ENCODE measurements around the gene MTHFD1L.

MTHFD1L gene

DNA sequence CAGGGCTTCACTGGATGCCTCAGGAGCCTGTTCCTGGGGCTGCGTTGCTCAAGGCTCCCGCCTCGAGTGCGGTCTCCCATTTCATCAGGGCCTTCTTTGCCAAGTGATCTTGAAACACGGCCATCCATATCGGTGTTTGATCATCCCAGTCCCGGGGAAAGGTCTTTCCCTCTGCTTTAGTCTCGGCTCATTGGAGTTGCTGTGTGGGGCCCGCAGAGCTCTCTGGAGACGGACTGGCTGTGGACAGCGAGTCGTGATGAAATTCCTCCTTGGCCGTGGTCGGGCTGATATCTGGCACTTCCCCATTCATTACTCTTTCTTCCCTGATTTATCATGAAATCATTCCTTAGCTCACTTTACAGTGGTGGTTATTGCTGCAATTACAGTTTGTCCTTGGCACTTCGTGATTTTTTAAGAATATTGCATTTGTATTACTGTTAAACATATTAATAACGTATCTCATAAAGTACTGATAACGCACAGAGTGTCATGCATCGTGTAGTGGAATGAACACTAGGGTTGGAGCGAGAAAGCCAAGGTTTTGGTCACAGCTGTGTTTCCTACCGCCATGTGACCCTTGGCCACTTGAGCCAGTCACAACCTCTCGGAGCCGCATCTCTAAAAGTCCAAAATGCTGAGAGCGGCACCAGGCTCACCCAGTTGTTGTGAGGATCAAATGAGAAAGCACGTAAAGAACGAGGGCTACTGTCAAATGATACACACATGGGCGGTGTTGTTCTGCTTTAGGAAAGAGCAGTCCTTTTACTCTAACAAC is 71.8 kb downstream of the MTHFD1L start:
- no peaks in the 10 kb centered on the region for H3K27me3 ChIP-seq (ENCODE audit: insufficient read depth, low read depth)
- no peak overlapping the region for H3K27ac ChIP-seq
- TF ChIP-seq, protein P1, sequence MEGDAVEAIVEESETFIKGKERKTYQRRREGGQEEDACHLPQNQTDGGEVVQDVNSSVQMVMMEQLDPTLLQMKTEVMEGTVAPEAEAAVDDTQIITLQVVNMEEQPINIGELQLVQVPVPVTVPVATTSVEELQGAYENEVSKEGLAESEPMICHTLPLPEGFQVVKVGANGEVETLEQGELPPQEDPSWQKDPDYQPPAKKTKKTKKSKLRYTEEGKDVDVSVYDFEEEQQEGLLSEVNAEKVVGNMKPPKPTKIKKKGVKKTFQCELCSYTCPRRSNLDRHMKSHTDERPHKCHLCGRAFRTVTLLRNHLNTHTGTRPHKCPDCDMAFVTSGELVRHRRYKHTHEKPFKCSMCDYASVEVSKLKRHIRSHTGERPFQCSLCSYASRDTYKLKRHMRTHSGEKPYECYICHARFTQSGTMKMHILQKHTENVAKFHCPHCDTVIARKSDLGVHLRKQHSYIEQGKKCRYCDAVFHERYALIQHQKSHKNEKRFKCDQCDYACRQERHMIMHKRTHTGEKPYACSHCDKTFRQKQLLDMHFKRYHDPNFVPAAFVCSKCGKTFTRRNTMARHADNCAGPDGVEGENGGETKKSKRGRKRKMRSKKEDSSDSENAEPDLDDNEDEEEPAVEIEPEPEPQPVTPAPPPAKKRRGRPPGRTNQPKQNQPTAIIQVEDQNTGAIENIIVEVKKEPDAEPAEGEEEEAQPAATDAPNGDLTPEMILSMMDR (conservative IDR thresholded peaks at IDR 0.05; ENCODE audit: low read depth, low read length) = no peak
- H3K4me3 ChIP-seq (IDR thresholded peaks at IDR 0.05; ENCODE audit: insufficient read depth, low read depth, low read length) = no peak overlapping the region
- no peak overlapping the region for H2AFZ ChIP-seq (ENCODE audit: low read depth)
- H3K4me2 ChIP-seq = no peak overlapping the region
- H3K4me1 ChIP-seq (ENCODE audit: low read depth, poor library complexity, severe bottlenecking) = no peaks in the 10 kb centered on the region
- no peak overlapping the region for H3K9ac ChIP-seq
- no peaks in the 10 kb centered on the region for H3K79me2 ChIP-seq (ENCODE audit: insufficient read depth, low read depth)
- no peaks in the 10 kb centered on the region for H4K20me1 ChIP-seq (ENCODE audit: insufficient read depth)
- H3K36me3 ChIP-seq (ENCODE audit: insufficient read depth) = no peaks in the 10 kb centered on the region

DNA sequence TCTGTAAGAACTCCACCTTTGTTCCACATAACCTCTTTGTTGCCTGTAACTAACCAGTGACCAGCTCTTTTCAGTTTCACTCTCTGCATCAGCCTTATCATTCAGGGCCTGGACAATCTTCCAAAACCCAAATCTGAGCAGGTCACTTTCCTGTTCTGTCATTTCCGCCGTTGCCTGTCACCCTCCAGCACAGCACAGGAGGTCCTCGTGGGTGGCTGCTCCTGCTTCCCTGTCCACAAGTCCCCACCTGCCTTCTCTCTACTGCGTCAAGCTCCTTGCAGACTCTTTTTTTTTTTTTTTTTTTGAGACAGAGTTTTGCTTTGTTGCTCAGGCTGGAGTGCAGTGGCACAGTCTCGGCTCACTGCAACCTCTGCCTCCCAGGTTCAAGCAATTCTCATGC is 73.9 kb downstream of the MTHFD1L start:
- Histone ChIP-seq H3K9ac (no peak overlapping the region), H3K27me3 (ENCODE audit: insufficient read depth, low read depth) (no peaks in the 10 kb centered on the region), H3K27ac (no peak overlapping the region), H3K4me1 (ENCODE audit: low read depth, poor library complexity, severe bottlenecking) (no peaks in the 10 kb centered on the region), H3K36me3 (ENCODE audit: insufficient read depth) (no peaks in the 10 kb centered on the region), H3K4me2 (no peak overlapping the region), H2AFZ (ENCODE audit: low read depth) (no peak overlapping the region), H4K20me1 (ENCODE audit: insufficient read depth) (no peaks in the 10 kb centered on the region), H3K4me3 (IDR thresholded peaks at IDR 0.05; ENCODE audit: insufficient read depth, low read depth, low read length) (no peak overlapping the region), H3K79me2 (ENCODE audit: insufficient read depth, low read depth) (no peaks in the 10 kb centered on the region)
- TF ChIP-seq, protein P1 (conservative IDR thresholded peaks at IDR 0.05; ENCODE audit: low read depth, low read length) = no peak

DNA sequence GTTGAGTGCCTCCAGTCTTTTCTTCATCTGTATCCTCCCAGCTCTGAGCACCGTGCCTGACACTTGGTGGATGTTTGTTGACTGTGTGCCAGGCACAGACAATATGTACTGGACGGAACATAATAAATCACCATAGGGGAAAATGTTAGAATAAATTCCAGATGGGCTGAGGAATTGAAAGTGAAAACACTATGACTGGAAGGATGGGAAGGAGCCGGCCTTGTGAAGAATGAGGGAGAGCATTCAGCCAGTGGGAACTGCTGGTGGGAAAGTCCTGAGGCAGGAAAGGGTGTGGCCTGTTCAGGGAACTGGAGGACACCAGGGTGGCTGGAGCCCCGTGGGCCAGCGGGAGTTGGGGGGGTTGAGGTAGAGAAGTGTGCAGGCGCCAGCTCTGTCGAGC is 75.4 kb downstream of the MTHFD1L start:
- TF ChIP-seq, protein P1 (conservative IDR thresholded peaks at IDR 0.05; ENCODE audit: low read depth, low read length) = no peak

DNA sequence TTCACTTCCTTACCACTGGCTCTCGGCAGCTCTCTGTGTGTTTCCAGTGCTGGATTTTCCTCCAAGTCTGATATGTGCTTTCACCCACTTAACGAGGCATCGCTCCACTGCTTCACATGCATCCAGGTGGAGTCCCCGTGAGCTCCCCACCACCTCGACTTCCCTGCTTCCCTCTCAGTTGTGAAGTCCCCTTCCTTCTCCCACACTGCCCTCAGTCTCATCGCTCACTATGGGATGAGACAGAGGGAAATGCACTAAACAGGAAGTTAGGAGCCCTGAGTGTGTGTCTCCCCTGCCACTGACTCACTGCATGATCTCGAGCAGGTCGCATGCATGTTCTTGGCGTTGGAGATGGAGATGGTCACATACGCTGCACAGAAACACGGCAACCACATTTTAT is 84.0 kb downstream of the MTHFD1L start:
- Histone ChIP-seq H3K27ac (no peak overlapping the region), H3K4me3 (IDR thresholded peaks at IDR 0.05; ENCODE audit: insufficient read depth, low read depth, low read length) (no peak overlapping the region), H3K27me3 (ENCODE audit: insufficient read depth, low read depth) (no peaks in the 10 kb centered on the region), H3K36me3 (ENCODE audit: insufficient read depth) (0 out of 2 replicates have a peak, but pooled peaks cover 3% of the 10 kb centered on the region), H4K20me1 (ENCODE audit: insufficient read depth) (no peaks in the 10 kb centered on the region), H3K4me2 (no peak overlapping the region), H3K9ac (no peak overlapping the region), H3K4me1 (ENCODE audit: low read depth, poor library complexity, severe bottlenecking) (no peaks in the 10 kb centered on the region), H3K79me2 (ENCODE audit: insufficient read depth, low read depth) (no peaks in the 10 kb centered on the region), H2AFZ (ENCODE audit: low read depth) (no peak overlapping the region)
- TF ChIP-seq, protein P1 (conservative IDR thresholded peaks at IDR 0.05; ENCODE audit: low read depth, low read length) = no peak

More for the DNA sequence above, 75.4 kb downstream of the MTHFD1L start:
- Histone ChIP-seq H3K27me3 (ENCODE audit: insufficient read depth, low read depth) (no peaks in the 10 kb centered on the region), H3K4me1 (ENCODE audit: low read depth, poor library complexity, severe bottlenecking) (no peaks in the 10 kb centered on the region), H4K20me1 (ENCODE audit: insufficient read depth) (no peaks in the 10 kb centered on the region), H2AFZ (ENCODE audit: low read depth) (no peak overlapping the region), H3K4me3 (IDR thresholded peaks at IDR 0.05; ENCODE audit: insufficient read depth, low read depth, low read length) (no peak overlapping the region), H3K79me2 (ENCODE audit: insufficient read depth, low read depth) (no peaks in the 10 kb centered on the region), H3K4me2 (no peak overlapping the region), H3K36me3 (ENCODE audit: insufficient read depth) (0 out of 2 replicates have a peak, but pooled peaks cover 3% of the 10 kb centered on the region), H3K9ac (no peak overlapping the region), H3K27ac (no peak overlapping the region)

Data from KMS-11 (cell line).